ENCODE data around the gene IFITM10. TPM values are rescaled to one million over a fixed set of nuclear protein-coding genes. Genes with fewer than 3 reads are reported as not detected.
"Not testable (repeated sequence)": the region's sequence is repeated elsewhere in the genome, so short reads cannot be mapped to it uniquely, and the experiment has no call there.

The IFITM10 gene
- total RNA-seq, 1 donor from 2014 or later = 0.99 TPM

- DNase-seq = no peak
Measured at GRCh38 chr11:1777737-1778136, 27.3 kb upstream of the IFITM10 start.

DNA sequence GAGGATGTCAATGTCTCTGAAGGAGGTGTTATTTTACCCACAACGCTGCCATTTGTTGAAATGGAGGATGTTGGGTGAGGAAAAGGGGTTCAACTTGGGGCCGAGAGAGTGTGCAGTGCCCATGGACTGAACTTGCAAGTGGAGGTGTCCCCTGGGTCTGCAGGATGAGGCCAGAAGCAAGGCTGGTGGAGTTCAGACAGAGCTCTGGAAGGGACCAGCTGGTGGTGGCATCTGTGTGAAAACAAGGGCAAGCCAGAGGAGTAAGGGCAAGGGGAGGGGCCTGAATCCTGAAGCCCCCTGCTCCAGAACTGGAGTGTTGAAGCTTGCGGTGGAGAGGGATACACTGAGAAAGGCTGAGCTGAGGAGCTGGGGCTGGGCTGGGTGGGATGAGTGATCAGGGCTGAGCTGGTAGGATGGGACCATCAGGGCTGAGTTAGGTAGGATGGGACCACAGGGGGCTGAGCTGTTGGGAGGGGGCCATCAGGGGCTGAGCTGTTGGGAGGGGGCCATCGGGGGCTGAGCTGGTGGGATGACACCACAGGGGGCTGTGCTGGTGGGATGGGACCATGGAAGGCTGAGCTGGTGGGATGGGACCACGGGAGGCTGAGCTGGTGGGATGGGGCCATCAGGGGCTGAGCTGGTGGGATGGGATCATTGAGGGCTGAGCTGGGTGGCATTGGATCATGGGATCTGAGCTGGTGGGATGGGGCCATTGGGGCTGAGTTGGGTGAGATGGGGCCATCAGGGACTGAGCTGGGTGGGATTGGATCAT is 26.7 kb upstream of the IFITM10 start:
- DNase-seq = no peak

DNA sequence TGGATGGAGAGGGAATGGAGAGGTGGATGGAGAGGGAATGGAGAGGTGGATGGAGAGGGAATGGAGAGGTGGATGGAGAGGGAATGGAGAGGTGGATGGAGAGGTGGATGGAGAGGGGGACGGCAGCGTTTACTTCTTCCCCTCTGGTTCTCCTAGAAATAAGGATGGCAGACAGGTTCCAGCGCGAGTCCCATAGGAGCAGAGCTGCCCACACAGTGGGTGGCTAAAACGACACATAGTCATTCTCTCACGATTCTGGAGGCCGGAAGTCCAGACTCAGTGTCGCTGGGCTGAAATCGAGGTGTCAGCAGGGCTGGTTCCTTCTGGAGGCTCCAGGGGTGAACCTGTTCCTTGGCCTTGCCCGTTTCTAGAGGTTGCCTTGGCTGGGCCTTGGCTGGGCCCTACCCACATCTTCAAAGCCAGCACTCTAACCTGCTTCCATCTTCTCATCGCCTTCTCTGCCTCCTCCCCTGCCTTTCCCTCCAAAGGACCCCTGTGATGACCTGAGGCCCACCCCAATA is 26.0 kb upstream of the IFITM10 start:
- no peak for DNase-seq

GRCh38 chr11:1774886-1775285 is 24.5 kb upstream of the IFITM10 start:
- DNase-seq = no peak

DNA sequence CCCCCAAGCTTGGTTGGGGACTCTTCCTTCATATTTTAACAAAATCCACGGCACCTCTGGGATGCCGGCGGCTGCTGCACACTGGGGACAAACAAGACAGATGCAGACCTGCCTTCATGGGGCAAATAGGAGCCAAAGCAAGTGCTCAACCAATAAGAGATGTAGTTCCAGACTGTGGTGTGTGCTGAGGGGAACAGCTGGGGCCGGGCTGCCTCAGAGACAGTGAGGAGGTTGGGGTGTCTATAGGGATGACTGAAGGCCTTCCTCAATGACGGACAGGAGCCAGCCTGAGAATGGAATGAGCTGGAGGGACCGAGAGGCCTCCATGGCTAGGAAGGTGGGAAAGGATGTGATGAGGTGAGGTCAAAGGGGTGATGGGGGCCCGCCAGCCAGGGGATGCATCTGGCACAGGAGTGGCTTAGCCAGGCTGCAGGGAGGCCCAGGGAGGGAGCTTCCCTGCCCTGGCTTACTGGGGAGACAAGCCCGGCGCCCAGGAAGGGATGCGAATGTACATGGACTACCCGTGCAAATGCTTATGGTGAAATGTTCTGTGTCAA is 23.7 kb upstream of the IFITM10 start:
- DNase-seq = no peak

DNA sequence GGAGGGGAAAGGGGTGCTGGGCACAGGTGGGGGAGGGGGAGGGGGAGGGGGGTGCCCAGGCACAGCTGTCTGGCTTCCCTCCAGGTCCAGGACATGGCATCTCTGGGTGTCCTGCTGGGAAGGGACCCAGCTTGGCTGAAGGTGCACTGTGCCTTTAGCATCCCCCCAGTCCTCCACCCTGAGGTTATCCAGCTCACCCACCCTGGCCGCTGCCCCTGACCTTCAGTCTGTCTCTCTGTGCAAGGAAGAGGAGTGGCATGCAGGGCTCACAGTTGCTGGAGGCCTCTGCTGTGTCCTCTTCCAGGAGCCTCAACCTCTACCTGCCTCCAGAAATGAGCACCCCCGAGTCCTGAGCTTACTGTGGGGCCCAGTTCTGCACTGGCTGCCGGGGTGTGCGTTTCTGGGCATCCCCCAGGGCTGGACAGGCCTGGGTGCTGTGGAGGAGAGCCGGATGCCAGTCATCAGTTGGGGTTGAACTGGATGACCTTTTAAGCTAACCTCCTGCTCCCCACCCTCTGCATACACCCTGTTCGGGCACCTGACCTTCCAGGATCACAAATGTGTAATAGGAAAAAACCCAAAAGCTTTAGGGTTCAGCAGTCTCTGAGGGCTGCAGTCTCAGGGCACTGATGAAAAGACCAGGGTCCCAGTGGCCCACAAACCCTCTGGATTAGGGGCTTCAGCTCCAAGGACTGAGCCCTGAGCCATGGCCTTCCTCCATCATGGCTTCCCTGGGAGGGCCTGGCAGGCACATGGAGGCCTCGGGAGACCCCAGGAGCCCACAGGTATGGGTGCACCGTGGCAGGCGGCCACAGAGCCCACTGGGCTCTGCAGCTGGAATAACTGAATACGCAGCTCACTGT is 23.0 kb upstream of the IFITM10 start:
- DNase-seq = no peak

GRCh38 chr11:1772270-1773130 is 22.1 kb upstream of the IFITM10 start:
- DNase-seq = peak; percentile 11

- DNase-seq = no peak
Measured at GRCh38 chr11:1771700-1772099, 21.3 kb upstream of the IFITM10 start.

DNA sequence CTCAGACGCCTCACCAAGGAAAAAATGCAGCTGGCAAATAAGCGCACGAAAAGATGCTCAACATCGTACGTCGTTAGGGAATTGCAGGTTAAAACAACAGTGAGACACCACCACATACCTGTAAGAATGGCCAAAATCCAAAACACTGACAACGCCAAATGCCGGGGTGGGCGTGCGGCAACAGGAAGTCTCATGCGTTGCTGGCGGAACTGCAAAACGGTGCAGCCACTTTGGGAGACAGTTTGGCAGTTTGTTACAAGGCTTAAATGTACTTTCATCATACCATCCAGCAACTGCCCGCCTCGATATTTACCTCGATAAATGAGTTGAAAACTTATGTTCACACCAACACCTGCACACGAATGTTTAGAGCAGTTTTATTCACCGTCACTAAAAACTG is 20.9 kb upstream of the IFITM10 start:
- no peak for DNase-seq

- no peak for DNase-seq
Measured at GRCh38 chr11:1770528-1770927, 20.1 kb upstream of the IFITM10 start.

DNA sequence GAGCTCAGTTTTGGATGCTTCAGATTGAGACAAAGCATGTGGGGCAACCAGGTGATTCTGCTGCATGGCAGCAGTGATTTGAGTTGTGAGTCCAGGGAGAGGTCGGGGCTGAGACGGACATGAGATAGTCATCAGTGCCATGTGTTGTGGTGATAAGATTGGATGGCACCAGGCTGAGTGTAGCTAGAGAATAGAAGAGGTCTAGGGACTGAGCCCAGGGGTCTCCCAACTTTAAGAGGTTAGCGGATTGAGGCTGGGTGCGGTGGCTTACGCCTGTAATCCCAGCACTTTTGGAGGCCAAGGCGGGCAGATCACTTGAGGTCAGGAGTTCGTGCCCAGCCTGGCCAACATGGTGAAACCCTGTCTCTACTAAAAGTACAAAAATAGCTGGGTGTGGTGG is 19.7 kb upstream of the IFITM10 start:
- no peak for DNase-seq

- not testable (repeated sequence) for DNase-seq
Measured at GRCh38 chr11:1769304-1769936, 19.0 kb upstream of the IFITM10 start.

GRCh38 chr11:1768141-1768469 is 17.7 kb upstream of the IFITM10 start:
- no peak for DNase-seq

- no peak for DNase-seq
Measured at GRCh38 chr11:1767399-1768140, 17.2 kb upstream of the IFITM10 start.

DNA sequence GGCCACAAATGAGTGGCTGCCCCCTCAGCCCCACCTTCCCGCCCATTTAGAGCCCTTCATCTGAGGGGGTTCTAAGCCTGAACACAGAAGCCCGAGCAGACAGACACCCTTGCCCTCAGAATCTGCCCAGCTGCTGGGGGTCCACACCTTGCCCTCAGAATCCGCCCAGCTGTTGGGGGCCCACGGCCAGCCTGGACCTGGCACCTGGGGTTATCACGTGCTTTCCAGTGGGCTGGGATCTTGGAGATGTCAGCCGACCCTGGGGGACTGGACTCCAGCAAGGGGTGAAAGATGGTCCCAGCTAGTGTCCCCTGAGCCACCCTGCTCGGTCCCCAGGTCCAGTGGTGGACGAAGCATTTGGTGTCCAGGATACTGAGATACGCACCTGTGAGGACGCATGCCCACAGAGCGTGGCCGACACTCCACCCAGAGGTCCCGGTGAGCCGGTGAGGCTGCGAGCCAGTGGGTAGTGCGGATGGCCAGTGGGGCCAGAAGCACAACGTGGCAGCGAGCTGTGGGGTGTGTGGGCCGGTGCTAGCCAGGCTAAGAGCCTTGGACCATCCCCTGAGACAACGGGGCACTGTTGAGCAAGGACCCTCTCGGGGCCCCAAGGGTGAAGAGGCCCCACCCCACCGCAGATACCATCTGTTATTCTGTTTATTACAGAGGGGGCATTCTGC is 16.5 kb upstream of the IFITM10 start:
- DNase-seq = no peak

- DNase-seq = no peak
Measured at GRCh38 chr11:1765871-1766718, 15.7 kb upstream of the IFITM10 start.

DNA sequence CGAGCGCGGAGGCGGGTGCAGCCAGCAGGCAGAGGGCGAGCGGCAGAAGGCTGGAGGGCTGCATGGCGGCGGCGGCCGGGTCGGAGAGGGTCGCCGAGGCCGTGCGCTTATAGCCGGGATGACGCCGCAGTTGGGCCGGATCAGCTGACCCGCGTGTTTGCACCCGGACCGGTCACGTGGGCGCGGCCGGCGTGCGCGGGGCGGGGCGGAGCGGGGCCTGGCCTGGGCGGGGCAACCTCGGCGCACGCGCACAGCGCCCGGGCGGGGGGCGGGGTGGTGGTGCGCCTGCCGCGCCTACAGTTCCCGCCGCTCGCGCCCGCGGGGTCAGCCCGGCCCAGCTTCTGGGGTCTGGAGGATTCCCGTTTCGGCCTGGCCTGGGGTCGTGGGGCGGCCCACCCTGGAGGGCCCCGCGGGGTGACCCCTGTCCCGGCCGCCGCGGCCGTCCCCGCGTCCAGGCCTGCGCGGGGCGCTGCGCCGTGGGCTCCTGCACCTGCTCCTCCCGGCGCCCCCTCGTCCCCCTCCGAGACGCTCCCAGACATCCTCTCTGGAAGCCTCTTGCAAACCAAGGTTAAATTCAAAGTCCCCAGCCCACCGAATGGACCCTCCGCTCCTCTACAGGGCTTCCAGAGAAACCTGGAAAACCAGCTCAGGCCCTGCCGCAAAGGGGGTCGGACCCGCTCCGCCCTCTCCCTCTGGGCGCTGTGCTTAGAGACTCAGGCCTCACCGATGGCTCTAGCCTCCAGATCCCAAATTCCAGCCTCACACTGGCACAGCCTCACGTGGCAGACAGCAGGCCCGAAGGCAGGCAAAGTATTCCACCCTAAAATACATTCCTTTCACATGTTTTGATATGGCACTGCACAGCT is 13.6 kb upstream of the IFITM10 start, which contains the start of gene CTSD:
CTSD (minus strand) TSS at position 132 of the 866 bp plus-strand sequence; CDS start at position 64, 68 bp downstream.
- peak; percentile 64 for DNase-seq

DNA sequence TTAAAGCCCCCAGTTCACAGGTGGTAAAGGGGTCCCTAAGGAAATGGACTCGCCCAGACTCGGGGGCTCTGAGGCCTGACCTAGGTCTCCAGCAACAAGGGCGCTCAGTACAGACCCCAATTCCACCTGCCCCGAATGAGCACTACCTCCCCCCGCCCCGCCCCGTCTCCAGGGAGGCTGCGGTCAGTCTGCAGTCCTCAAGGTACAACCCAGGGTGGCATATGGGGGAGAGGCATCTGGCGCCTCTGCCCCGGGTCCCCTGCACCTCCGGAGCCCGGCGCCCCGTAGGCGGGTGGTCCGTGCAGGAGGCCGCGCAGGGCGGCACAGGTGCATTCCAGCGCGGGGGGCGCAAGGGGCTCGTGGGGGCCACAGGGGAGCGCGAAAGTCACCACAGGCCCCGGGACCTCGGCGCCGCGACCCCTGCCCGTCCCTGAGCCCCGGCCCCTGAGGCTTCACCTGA is 13.0 kb upstream of the IFITM10 start:
- DNase-seq = no peak
